Hematopoietic multipotent progenitor cell treated with erythropoietin and hydrocortisone succinate and interleukin-3 and kit ligand, for 6 days (in vitro differentiated cells): Measurements from ENCODE around the gene CPEB4.

Experiments
- DNase-seq: peaks from one replicate; pipeline ENCODE4 v3.0.0-alpha.2; 2015

Gene CPEB4

DNA sequence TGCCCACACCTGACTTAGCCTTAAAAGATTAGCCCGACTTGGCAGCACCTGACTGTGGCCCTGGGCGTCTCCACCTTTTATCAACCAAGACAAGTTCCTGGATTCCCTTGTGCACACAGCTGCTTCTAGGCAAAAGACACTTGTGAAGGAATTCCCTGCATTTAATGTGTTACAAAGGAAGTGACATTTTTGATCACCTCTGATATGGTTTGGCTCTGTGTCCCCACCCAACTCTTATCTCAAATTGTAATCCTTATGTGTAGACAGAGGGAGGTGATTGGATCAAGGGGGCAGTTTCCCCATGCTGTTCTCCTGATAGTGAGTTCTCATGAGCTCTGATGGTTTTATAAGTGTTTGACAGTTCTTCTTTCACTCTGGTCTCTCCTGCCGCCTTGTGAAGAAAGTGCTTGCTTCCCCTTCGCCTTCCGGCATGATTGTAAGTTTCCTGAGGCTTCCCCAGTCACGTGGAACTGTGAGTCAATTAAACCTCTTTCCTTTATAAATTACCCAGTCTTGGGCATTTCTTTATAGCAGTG, 2.6 kb upstream of the CPEB4 start:
- peak; percentile 86 for DNase-seq

- DNase-seq = no peak
These were observed 2.0 kb upstream of the CPEB4 start for GRCh38 chr5:173886150-173886549.

DNA sequence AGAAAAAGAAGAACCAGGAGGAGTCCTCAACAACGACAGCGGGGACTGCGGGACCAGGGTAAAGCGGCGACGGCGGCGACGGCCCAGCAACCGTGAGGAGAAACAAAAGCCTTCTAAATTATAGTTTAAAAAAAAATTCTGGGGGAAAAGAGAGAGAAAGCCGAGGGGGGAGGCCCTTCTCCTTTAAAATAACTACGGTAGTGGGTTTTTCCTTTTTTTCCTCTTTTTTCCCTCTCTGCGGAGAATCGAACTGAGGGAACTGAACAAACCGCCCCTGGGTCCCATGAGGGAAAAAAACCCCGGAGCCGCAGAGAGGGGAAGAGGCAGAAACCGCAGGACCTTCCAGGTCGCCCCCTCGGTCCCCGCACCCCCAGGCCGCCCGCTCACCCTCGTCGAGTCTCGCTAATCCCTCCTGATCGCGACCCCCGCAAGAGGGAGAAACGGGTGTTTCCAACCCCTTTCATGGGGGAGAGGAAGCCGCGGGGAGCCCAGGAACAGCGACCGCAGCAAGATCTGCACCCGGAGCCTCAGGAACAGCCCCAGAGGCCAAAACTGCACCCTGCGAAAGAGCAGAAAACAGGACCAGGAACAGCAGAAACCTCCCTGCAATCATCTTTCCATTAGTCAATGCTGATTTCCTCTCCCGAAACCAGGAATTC, 453 bp downstream of the CPEB4 start:
- DNase-seq = peak; percentile 45

DNA sequence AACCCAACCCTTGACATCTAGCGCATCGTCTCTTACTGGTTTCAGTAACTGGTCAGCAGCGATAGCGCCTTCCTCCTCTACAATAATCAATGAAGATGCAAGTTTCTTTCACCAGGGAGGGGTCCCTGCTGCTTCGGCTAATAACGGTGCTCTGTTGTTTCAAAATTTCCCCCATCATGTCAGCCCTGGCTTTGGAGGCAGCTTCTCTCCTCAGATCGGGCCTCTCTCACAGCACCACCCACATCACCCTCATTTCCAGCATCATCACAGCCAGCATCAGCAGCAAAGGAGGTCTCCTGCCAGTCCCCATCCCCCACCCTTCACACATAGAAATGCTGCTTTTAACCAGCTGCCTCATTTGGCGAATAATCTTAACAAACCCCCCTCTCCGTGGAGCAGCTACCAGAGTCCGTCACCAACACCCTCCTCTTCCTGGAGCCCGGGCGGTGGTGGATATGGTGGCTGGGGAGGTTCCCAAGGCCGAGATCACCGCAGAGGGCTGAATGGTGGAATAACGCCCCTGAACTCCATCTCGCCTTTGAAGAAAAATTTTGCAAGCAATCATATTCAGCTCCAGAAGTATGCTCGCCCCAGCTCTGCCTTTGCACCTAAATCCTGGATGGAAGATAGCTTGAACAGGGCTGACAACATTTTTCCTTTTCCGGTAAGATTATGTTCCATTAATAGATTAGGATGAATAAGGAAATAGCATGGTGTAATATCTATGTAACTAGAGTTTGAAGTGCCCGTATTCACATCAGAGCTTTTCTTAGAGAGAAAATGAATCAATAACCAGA, 2.2 kb downstream of the CPEB4 start:
- DNase-seq = no peak

- DNase-seq = no peak
These were observed 3.4 kb downstream of the CPEB4 start for GRCh38 chr5:173891308-173892116.

DNA sequence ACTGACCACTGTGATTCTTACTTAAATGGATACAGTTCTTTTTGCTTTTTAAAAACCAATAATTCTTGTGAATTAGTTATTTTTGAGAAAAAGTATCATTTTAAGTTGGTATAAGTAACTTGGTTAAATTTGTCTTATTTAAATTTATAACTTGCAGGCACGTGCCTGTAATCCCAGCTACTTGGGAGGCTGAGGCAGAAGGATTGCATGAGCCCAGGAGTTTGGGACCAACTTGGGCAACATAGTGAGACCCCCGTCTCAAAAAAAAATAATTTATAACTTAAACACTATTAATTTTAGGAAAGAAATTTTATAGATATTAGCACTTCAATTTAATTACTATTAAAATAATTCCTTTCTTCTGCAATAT, 5.0 kb downstream of the CPEB4 start:
- DNase-seq = no peak

GRCh38 chr5:173895401-173896165, 7.4 kb downstream of the CPEB4 start:
- no peak for DNase-seq

GRCh38 chr5:173896631-173897030, 8.5 kb downstream of the CPEB4 start:
- no peak for DNase-seq

GRCh38 chr5:173901705-173902104, 13.6 kb downstream of the CPEB4 start:
- DNase-seq = no peak

- no peak for DNase-seq
These were observed 14.2 kb downstream of the CPEB4 start for GRCh38 chr5:173902334-173902733.

GRCh38 chr5:173902743-173903142, 14.6 kb downstream of the CPEB4 start:
- no peak for DNase-seq

DNA sequence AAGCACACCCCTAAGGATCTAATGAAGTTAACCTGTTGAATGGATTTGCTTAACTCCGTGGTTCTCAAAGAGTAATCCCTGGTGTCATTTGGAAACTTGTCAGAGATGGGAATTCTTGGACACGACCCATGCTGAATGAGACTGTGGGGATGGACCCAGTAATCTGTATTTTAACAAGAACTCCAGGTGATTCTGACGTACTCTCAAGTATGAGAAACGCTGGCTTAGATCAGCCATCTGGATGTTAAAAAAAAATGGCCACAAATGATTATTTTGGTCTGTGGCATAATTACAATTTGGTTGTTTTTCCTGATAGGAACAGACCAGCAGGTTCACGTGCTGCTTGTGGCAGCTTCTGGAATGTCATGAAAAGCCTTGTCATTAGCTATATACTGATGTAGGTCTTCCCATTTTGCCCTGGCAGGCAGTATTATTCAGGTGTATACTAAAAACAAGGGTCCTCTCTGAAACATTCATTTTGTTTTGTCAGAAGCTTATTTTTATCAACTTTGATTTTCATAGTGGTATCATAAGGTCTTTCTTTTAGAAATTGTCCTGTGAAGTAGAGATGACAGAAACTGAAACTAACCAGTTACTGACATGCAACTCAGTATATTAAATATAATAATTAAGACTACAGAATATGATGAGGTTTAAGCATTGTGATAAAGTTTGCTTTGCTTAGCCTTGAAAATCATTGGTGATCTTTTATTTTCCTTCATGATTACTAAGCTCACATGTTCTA, 15.4 kb downstream of the CPEB4 start:
- DNase-seq = no peak

DNA sequence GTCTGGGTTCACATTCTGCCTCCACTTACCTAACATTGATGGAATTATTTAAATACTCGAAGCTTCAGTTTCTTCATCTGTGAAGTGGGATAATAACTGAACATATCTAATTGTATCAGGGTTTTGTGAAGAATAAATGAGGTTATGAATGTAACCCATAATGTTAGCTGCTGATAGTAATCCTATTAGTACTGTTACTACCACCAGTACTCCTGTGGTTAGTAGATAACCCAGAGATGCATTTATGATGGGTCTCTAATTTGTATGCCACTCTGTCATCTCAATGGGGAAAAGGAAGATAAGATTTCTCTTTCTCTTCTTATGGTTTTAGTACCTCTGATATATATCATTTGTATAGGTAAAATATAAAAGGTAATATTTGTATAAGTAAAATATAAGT, 16.0 kb downstream of the CPEB4 start:
- peak; percentile 70 for DNase-seq

GRCh38 chr5:173907284-173907683, 19.1 kb downstream of the CPEB4 start:
- DNase-seq = no peak

DNA sequence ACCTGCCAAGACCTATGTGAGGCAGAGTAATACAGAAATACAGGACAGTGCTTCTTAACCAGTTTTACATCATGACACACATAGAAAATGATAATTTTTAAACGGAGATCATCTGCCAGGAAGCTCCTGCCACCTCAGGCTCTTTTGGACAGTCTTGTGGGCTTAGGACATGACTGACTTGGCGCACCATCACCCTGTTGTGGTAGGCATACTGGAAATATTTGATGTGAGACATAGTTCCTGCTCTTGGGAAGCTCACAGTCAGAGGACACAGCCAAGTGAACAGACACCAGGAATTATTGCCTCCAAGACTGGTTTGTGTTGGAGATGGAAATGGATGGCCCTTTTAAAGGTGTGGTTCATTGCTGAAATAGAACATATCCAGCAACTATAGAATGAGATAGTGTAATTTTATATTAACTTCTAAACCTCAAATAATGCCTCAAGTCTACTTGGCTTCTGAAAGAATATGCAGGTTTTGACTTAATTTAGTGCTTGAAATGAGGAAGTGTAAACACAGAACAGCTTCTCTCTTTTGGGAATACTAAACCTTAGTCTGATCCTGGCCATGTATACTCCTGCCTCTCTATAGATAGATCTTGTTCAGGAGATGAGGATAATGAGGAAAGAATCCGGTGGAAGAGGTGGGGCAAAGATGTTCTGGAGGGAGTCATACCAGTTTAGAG, 19.7 kb downstream of the CPEB4 start:
- no peak for DNase-seq

GRCh38 chr5:173909199-173909598, 21.1 kb downstream of the CPEB4 start:
- no peak for DNase-seq

- DNase-seq = no peak
These were observed 22.1 kb downstream of the CPEB4 start for GRCh38 chr5:173910215-173910614.

DNA sequence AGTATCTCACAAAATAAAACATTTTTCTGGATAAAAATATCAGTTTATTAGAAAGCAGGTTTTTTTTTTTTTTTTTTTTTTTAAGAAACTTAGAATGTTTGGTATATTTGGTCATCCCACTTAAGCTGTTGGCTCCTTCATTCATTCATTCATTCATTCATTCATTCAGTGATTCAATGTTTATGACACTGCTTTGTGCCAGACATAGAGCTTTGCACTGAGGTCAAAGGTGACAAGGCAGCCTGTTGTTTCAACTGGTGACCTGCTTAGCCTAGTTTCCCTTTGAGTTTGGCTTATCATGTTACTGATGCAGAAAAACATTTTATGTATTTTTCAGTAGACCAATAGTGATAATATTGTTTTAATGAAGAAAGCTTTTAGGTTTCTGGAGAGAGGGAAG, 23.5 kb downstream of the CPEB4 start:
- no peak for DNase-seq

DNA sequence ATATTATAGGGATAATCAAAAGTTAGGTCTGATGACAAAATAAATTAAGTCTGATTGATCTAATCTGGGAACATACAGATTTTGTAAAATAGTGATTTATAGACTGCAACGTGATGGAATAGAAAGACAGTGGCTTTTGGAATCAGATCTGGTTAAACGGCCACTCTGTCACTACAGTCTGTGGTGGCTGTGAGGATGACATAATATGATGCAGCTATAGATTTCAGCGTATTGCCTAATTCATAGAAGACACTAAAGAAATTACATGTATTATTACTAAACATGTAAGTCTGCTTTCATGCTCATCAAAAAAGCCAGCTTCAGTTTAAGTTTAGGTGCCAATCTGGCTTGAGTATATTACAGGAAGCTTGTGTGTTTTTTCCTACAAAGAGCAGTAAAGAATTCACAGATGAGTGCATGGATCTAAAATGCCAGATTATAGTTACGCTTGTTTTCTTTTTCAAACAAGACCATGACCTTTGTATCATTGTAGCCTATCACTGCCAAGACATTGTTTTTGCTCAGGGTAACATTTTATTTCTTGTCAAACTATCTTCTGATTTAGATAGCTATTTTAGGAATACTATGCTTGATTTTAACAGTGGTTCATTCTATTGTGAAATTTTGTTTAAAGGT, 25.7 kb downstream of the CPEB4 start:
- DNase-seq = peak; percentile 68

DNA sequence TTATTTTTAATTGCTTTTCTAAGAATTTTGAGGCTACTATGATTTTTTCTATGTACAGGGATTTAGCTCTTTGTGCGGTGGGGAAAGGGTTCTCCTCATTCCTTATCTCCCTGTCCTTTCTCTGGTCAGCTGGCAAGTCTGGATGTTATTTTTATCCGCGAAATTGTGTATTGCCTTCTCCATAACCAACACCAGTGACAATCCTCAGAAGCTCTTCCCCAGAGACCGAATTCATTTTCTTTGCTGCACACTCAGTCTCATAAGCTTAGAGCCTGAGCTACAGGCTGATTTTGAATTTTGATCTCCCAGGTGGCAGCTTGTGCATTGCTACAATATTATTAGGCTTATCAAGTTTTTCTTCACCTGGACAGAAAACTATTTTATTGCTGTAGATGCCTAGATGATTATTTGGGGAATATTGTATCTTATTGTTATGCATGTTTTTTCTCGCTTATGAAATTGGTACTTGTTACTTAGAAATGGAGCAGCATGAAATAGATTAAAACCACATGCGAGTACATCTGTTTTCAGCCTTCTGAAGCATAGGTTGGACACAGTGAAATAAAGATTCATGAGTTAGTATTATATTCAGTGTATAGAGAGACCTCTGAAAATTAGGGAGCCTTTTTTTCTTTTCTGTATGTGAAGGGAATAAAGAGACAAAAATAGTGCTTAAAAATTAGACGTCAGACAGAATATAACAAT, 27.3 kb downstream of the CPEB4 start:
- DNase-seq = no peak
